ENCODE measurements around the gene EXOC3L4. TPM values are rescaled to one million over a fixed set of nuclear protein-coding genes. Genes with fewer than 3 reads are reported as not detected.

EXOC3L4 gene
- total RNA-seq, 2 experiments from 2014 or later = not detected

Other genes starting within 250 kb of the EXOC3L4 start
- gene AMN, start 172.1 kb upstream of the EXOC3L4 start, total RNA-seq (2014; rRNA removed; shearing (Covaris generic)) = 0.18 and 0.35 TPM in 2 replicates
- gene AMN, start 172.1 kb upstream of the EXOC3L4 start, total RNA-seq (2022) = 5.6 and 6.4 TPM in 2 replicates
- 0.03 TPM in 1 of 2 replicates, not detected in the other for gene CDC42BPB, start 37.2 kb upstream of the EXOC3L4 start, total RNA-seq (2014; rRNA removed; shearing (Covaris generic))
- gene CDC42BPB, start 37.2 kb upstream of the EXOC3L4 start, total RNA-seq (2022) = 0.20 and 0.46 TPM in 2 replicates
- not detected in 2 replicates for gene LBHD2, start 10.5 kb upstream of the EXOC3L4 start, total RNA-seq (2014; rRNA removed; shearing (Covaris generic))
- gene LBHD2, start 10.5 kb upstream of the EXOC3L4 start, total RNA-seq (2022) = not detected in 2 replicates
- gene TNFAIP2, start 28.7 kb downstream of the EXOC3L4 start, total RNA-seq (2014; rRNA removed; shearing (Covaris generic)) = not detected in 2 replicates
- not detected in 2 replicates for gene TNFAIP2, start 28.7 kb downstream of the EXOC3L4 start, total RNA-seq (2022)
- 171 and 237 TPM in 2 replicates for gene EIF5, start 239.5 kb downstream of the EXOC3L4 start, total RNA-seq (2014; rRNA removed; shearing (Covaris generic))
- gene EIF5, start 239.5 kb downstream of the EXOC3L4 start, total RNA-seq (2022) = 274 and 292 TPM in 2 replicates

Measured in OCI-LY7 (cell line).